GM21390 (cell line): ENCODE results near the gene PSMG4.

Source experiments
- ATAC-seq: cut with Tn5 transposase; IDR thresholded peaks from one replicate; pipeline ENCODE4 v1.9.1; 2021; ENCODE audit not compliant: unreplicated experiment

The PSMG4 gene

DNA sequence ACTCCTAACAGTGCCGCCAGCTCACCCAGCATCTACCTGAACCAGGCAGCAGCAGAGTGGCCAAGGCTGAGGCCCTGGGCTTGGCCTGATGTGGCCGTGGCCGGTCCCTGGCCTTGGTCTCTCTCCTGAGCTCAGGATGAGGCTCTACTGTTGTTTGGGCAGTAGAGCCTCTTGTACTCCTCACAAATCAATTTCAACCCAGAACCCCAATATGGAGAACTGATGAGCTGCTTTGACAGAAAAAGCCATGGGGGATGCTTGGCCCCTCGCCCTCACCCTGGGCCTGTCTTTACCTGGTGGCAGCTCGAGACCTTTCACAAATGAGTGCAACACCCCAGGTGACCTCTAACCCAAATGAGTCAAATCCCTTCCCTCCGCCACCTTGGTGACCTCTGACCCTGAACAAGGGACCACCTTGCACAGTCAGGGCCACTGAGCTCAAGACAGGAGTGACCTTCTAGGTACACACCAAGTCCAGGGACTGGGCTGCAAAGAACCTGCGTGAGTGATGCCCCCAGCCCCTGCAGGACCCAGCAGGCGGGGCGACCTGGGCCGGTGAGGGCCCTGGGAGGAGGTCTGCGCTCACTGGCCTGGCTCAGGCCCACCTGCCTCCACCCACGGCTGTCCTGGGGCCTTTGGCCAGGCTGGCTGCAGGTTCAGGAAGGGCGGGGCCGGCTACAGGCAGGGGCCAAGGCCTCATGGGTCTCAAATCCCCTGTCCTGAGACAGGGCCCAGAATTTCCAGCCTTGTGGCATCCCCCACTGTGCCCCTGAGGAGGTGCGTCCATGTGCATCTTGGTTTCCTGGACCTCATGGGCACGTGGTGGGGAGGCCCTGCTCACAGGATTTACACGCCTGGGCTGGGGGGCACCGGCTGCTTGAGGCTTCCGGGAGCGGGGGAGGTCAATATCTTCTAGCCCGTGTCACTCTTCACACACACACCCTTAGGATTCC, 30.2 kb downstream of the PSMG4 start:
- ATAC-seq, result no peak

DNA sequence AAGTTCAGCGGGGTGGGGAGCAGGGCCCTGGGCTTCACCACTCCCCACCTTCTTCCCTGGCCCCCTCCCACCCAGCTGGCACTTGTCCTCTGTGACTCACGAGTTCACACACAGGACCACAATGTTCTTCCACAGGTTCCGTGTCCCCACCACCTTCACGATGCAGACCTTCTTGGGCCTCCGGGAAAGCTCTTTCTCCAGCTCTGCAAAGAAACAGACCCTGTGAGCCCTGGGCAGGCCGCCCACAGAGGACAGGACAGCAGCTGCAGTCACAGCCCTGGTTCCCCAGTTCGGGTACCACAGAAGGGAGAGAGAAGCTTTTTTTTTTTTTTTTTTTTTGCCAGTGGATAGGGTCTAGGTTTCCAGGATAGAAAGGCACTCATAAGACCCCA, 30.9 kb downstream of the PSMG4 start:
- no peak for ATAC-seq

- no peak for ATAC-seq
Observed at GRCh38 chr6:3290149-3290930, 31.6 kb downstream of the PSMG4 start.

DNA sequence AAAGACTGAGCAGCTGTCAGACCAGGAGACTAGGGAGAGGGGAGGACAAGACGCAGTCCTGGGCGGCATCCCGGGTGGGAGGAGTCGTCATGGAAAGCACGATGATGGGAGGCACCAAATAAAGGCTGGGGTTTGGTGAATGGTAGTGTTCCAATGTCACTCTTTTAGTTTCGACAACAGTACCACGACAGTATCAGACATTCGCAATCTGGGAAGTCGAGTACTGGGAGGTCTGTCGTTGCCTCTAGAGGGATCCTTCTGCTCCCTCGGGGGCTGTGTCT, 32.1 kb downstream of the PSMG4 start:
- no peak for ATAC-seq

DNA sequence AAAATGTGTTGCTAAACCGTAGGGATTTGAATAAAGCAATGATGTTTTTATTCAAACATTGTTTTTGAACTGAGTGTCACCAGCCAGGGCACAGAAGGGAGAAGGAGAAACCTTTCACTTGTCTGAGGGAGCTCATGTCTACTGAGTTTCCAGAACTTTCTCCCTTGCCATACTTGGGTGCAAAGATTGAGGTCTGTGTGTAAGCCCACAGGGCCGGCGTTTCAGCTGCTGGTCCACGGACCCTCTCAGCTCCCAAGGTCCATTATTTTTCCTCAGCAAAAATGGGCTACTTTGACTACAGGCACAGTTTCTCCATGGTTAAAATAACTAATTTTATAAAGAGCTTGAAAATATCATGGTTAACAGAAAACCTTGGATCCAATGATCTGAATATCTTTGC, 32.6 kb downstream of the PSMG4 start:
- ATAC-seq, result no peak

DNA sequence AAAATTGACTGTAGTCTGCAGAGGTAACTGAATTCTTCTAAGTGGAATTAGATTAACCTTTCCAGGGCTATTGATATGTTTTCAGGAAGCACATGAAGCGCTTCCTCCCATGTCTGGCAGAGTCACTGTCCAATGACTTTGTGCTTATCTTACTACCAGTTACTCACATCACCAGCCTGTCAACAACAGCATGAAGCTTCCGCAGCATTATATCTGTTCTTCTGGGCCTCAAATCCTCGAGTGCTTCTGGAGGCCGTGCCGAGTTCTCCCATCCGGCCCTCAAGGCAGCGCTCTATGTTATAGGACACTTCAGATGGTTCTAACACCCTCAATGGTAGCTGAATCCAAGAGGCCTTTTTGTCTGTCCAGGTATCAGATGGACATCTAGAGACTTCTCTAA, 33.2 kb downstream of the PSMG4 start:
- ATAC-seq, result no peak

GRCh38 chr6:3292431-3293197, 33.9 kb downstream of the PSMG4 start:
- ATAC-seq, result no peak

- no peak for ATAC-seq
Observed at GRCh38 chr6:3293271-3294155, 34.8 kb downstream of the PSMG4 start.

DNA sequence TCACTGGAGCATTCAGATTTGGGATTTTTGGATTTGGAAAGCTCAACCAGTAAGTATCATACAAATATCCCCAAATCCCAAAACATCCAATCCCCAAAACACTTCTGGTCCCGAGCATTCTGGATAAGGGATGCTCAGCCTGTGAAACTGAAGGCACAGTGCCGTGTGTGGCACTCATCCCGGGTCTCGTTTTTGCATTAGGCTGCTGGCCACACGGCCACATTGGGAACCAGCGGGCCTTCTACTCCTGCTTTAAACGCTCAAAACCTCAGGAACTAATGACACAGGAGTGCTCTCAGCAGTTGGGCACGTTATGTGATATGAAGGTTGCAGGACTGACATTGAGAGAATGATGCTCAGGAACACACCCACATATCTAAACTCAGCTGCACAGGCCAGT, 35.6 kb downstream of the PSMG4 start:
- ATAC-seq, result no peak

GRCh38 chr6:3294921-3295871, 36.4 kb downstream of the PSMG4 start:
- no peak for ATAC-seq

GRCh38 chr6:3296078-3296477, 37.3 kb downstream of the PSMG4 start:
- ATAC-seq, result no peak

- no peak for ATAC-seq
Observed at GRCh38 chr6:3296537-3296936, 37.8 kb downstream of the PSMG4 start.

DNA sequence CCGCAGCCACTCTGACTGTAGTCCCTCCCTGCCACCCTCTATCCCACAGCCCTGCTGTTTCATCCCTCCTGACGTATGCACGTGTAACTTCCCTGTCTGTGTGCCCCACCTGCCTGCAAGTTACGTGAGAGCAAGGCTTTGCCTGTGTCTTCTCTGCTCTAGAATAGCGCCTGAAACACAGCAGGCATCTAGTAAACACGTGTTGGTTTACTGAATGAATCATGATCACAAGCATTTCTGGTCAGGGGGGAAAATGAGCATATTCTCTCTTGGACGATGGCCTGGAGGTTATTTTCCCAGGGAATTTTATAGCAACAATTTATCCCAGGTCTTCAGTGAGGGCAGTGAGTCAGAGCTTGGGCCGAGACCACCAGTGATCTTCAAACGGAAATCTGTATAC, 38.3 kb downstream of the PSMG4 start:
- ATAC-seq, result no peak

DNA sequence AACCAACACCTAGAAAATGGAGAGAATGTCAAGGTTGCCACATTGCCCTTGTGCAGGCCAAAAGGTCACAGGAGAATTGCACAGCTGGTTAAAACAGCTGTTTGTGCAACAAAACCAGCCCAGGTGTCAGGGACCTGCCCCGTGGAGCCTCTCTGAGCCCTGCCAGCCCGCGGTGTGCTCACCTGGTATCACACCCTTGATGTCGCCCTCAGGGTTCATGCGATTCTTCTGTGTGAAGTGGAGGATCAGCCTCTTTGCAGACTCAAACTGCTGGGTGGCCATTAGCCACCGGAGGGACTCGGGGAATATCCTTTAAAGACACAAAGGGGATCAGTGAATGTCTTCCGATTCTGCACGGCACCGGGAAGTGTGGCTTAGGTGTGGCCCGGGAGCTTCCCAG, 39.2 kb downstream of the PSMG4 start:
- ATAC-seq, result no peak

GRCh38 chr6:3299221-3299620, 40.5 kb downstream of the PSMG4 start:
- no peak for ATAC-seq

DNA sequence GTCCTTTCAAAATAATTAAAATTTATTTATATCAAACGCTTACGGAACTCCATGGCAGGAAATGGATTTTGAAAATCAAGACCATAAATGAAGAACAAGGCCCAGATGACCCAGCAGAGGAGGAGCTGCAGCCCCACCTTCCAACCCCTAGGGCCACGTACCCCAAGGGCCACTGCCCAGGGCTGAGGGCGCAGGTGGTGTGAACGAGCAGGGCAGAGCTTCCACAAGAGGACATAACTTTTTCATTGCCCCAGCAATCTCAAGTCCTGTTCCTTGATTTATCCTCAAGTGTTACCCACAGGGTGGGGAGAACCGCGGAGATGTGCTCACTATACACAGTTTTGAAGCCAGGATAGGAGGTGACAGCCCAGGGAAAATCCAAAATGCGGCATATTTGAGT, 42.8 kb downstream of the PSMG4 start:
- no peak for ATAC-seq

- no peak for ATAC-seq
Observed at GRCh38 chr6:3303795-3304411, 45.2 kb downstream of the PSMG4 start.

DNA sequence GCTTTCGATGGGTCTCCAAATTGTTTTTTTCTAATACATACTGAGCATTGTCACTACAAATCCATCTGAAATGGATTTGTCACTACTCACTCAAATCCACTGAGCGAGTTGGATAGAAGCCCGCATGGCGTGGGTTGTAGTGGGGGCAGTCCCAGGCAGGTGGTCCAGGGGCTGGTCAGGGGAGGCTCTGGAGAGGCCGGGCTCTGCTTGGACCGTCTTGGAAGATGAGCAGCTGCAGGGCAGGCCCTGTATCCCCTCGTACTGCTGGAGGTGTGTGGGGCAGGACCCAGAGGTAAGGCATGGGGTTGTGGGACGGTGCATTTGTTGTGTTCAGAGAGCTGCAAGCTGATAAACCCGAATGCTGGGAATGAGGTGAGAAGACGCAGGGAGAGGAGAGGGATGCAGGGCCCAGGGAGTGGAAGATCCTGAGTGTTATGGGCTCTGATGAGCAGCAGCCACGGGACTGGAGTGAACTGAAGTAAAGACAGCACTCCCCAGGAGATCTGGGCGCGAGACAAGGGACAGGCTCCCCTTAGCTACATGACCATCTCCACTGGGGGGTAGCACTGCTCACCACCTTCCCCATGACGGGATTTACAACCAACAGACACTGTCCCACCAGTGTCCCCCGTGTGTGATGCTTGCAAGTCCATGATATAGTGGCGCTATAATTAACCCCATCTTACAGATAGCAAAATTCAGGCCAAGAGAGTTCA, 45.9 kb downstream of the PSMG4 start:
- no peak for ATAC-seq

- ATAC-seq, result no peak
Observed at GRCh38 chr6:3305216-3305565, 46.4 kb downstream of the PSMG4 start.
